K562 (cell line): ENCODE data around the gene ANKRD34A. TPM values are rescaled to one million over a fixed set of nuclear protein-coding genes. Genes with fewer than 3 reads are reported as not detected.

Source experiments
- ATAC-seq: fragments of 200-7000 bp; cut with Tn5 transposase; 3 replicates; pipeline ENCODE4 v1.9.1; 2020; ENCODE audit warnings: moderate library complexity
- BruUV-seq: library from RNA; stranded (reverse); fragments of 400-500 nt; replicated peaks from 2 replicates; lab custom pipeline; 2021; lab: Mats Ljungman, UMichigan
- CTCF ChIA-PET: fragments of 300-600 bp; formaldehyde crosslinking; extraction: SDS; loops from one replicate; lab custom pipeline; 2021; ENCODE audit warnings: low intra/inter-chr PET ratio; lab: Yijun Ruan, JAX
- POLR2A ChIA-PET: fragments of 300-600, 350-650 bp; sonication (Branson Sonifier 250); formaldehyde crosslinking; extraction: SDS; loops from one replicate; lab custom pipeline; 2021; ENCODE audit warnings: antibody characterized with exemption, inconsistent platforms; lab: Yijun Ruan, JAX
- DNase-seq, 4 experiments: peaks; one replicate each; pipeline versions ENCODE4 v3.0.0 to v3.0.0-alpha.2; 2011 to 2018; ENCODE audit warnings: low spot score in 3 of 4, mixed read lengths in 3 of 4; ENCODE audit errors: extremely low read depth in 1 of 4
- FAIRE-seq: peaks from 2 replicates; lab custom pipeline; 2011; peaks lifted over from hg19 to GRCh38; lab: Jason Lieb, UNC
- H2AFZ ChIP-seq: 2 replicates; pipeline ENCODE4 v1.6.0; 2011; ENCODE audit warnings: low read depth, low read length, control low read depth, inconsistent platforms
- H3K27ac ChIP-seq: fragments of 200-600 bp; 3 replicates; pipeline ENCODE4 v1.8.0; 2011; ENCODE audit warnings: low read depth, mild to moderate bottlenecking, control low read depth, inconsistent platforms, low read length, moderate library complexity, mixed read lengths; ENCODE audit errors: extremely low read depth
- H3K27me3 ChIP-seq, 2 experiments: fragments of 300-600 bp in 1 of 2; 2 replicates in 1 of 2; 3 replicates in 1 of 2; pipeline versions ENCODE4 v1.6.0 to v1.8.0; 2011; ENCODE audit warnings: inconsistent platforms in 2 of 2, low read length in 2 of 2, mild to moderate bottlenecking in 1 of 2, mixed read lengths in 1 of 2, moderate library complexity in 1 of 2; ENCODE audit not compliant: control insufficient read depth in 2 of 2, insufficient read depth in 2 of 2
- H3K36me3 ChIP-seq: fragments of 300-600 bp; 3 replicates; pipeline ENCODE4 v1.8.0; 2011; ENCODE audit warnings: mild to moderate bottlenecking, low read length, inconsistent platforms; ENCODE audit not compliant: control insufficient read depth, insufficient read depth
- H3K4me1 ChIP-seq, 2 experiments: fragments of 200-600 bp in 1 of 2; replicated peaks in 1 of 2; 2 replicates in 1 of 2; 3 replicates in 1 of 2; pipeline versions ENCODE4 v1.5.1 to v1.8.0; 2011; ENCODE audit warnings: inconsistent platforms in 2 of 2, low read length in 2 of 2, mild to moderate bottlenecking in 1 of 2, mixed read lengths in 1 of 2, moderate library complexity in 1 of 2; ENCODE audit not compliant: control insufficient read depth in 2 of 2, insufficient read depth in 2 of 2
- H3K4me2 ChIP-seq: 2 replicates; pipeline ENCODE4 v1.6.1; 2011; ENCODE audit warnings: low read length, control low read depth, inconsistent platforms, mixed read lengths; ENCODE audit not compliant: insufficient read depth
- H3K4me3 ChIP-seq: fragments of 200-600 bp; sonication (generic), shearing (Covaris generic); 2 replicates; pipeline ENCODE4 v1.5.1; 2016; ENCODE audit warnings: control low read depth, inconsistent platforms
- H3K79me2 ChIP-seq: fragments of 200-600 bp; 3 replicates; pipeline ENCODE4 v1.8.0; 2011; ENCODE audit warnings: low read length, inconsistent platforms; ENCODE audit not compliant: control insufficient read depth, insufficient read depth
- H3K9ac ChIP-seq, 2 experiments: 2 replicates each; pipeline versions ENCODE4 v1.6.0 to v1.6.1; 2011; ENCODE audit warnings: low read depth in 2 of 2, low read length in 2 of 2, control low read depth in 1 of 2, inconsistent platforms in 1 of 2, mild to moderate bottlenecking in 1 of 2, mixed read lengths in 1 of 2; ENCODE audit not compliant: insufficient read depth in 1 of 2
- H3K9me1 ChIP-seq: one replicate; pipeline ENCODE4 v1.6.0; 2011; ENCODE audit warnings: inconsistent platforms, mild to moderate bottlenecking, low read length, moderate library complexity; ENCODE audit not compliant: control insufficient read depth, insufficient read depth
- H3K9me3 ChIP-seq: replicated peaks from 2 replicates; pipeline ENCODE4 v1.5.1; 2011; ENCODE audit warnings: low read depth, low read length, inconsistent platforms; ENCODE audit not compliant: control insufficient read depth, insufficient read depth
- H4K20me1 ChIP-seq: replicated peaks from 2 replicates; pipeline ENCODE4 v1.6.1; 2011; ENCODE audit warnings: low read length, inconsistent platforms, mixed read lengths; ENCODE audit not compliant: control insufficient read depth, insufficient read depth
- ARID2 ChIP-seq: fragments of 450-650 bp; IDR thresholded peaks from 2 replicates; pipeline ENCODE4 v1.6.1; 2017; ENCODE audit warnings: antibody characterized with exemption, mild to moderate bottlenecking
- CHD4 ChIP-seq: fragments of 200-600 bp; sonication (generic); IDR thresholded peaks from 3 replicates; pipeline ENCODE4 v1.6.1; 2012; ENCODE audit warnings: low read depth, mild to moderate bottlenecking, mixed read lengths, low read length, inconsistent platforms; ENCODE audit not compliant: insufficient read depth, insufficient replicate concordance, poor library complexity, severe bottlenecking
- CREM ChIP-seq: IDR thresholded peaks from 2 replicates; pipeline ENCODE4 v1.6.1; 2014; ENCODE audit warnings: antibody characterized with exemption, low read depth
- DACH1 ChIP-seq: fragments of 450-650 bp; IDR thresholded peaks from 2 replicates; pipeline ENCODE4 v1.6.1; 2018; ENCODE audit not compliant: partially characterized antibody
- ELF4 ChIP-seq: fragments of 450-650 bp; formaldehyde crosslinking; IDR thresholded peaks from 2 replicates; pipeline ENCODE4 v1.4.0; 2022; ENCODE audit warnings: missing genetic modification characterization
- FOXA1 ChIP-seq: fragments of 450-650 bp; IDR thresholded peaks from 2 replicates; pipeline ENCODE4 v1.6.1; 2016; ENCODE audit warnings: mild to moderate bottlenecking, borderline replicate concordance
- KAT7 ChIP-seq: sonication (generic); formaldehyde crosslinking; IDR thresholded peaks from 2 replicates; pipeline ENCODE4 v1.8.0; 2022; ENCODE audit warnings: missing genetic modification reagents, mild to moderate bottlenecking, borderline replicate concordance
- KLF6 ChIP-seq: fragments of 250-450 bp; sonication (Bioruptor Pico); IDR thresholded peaks from 2 replicates; pipeline ENCODE4 v1.4.0; 2020; ENCODE audit warnings: mild to moderate bottlenecking, moderate library complexity, borderline replicate concordance
- MYBL2 ChIP-seq, 2 experiments: fragments of 450-650 bp in 1 of 2; sonication (generic) in 1 of 2; formaldehyde crosslinking in 1 of 2; IDR thresholded peaks; 2 replicates each; pipeline versions ENCODE4 v1.6.1 to v1.8.1; 2017 to 2022; ENCODE audit warnings: borderline replicate concordance in 1 of 2, inconsistent platforms in 1 of 2, low read depth in 1 of 2, mild to moderate bottlenecking in 1 of 2, missing genetic modification reagents in 1 of 2, moderate library complexity in 1 of 2
- NBN ChIP-seq: fragments of 450-650 bp; IDR thresholded peaks from 2 replicates; pipeline ENCODE4 v1.6.1; 2016; ENCODE audit warnings: low read depth, mild to moderate bottlenecking
- PML ChIP-seq: IDR thresholded peaks from 2 replicates; pipeline ENCODE4 v1.6.1; 2012; ENCODE audit warnings: low read length, inconsistent platforms
- SMARCA4 ChIP-seq: fragments of 450-650 bp; IDR thresholded peaks from 2 replicates; pipeline ENCODE4 v1.6.1; 2016
- SUPT5H ChIP-seq: fragments of 450-650 bp; IDR thresholded peaks from 2 replicates; pipeline ENCODE4 v1.6.1; 2016
- TGIF2 ChIP-seq: sonication (generic); formaldehyde crosslinking; IDR thresholded peaks from 2 replicates; pipeline ENCODE4 v1.8.1; 2022; ENCODE audit warnings: mild to moderate bottlenecking, missing genetic modification reagents, moderate library complexity
- ZFP91 ChIP-seq: sonication (generic); formaldehyde crosslinking; IDR thresholded peaks from 2 replicates; pipeline ENCODE4 v1.8.0; 2022; ENCODE audit warnings: mild to moderate bottlenecking, missing genetic modification reagents
- ZNF165 ChIP-seq: fragments of 250-450 bp; sonication (Bioruptor Pico); IDR thresholded peaks from 2 replicates; pipeline ENCODE4 v1.4.0; 2020; ENCODE audit warnings: borderline replicate concordance
- ZNF589 ChIP-seq: fragments of 200-800 bp; sonication (Bioruptor generic); IDR thresholded peaks from 2 replicates; pipeline ENCODE4 v1.6.1; 2016; ENCODE audit warnings: low read depth, missing genetic modification characterization, missing compliant biosample characterization
- WGBS: fragments of 100-300 bp; shearing (Covaris generic); methylation state at CpG from one replicate; pipeline ENCODE4 v1.1.6; 2016; ENCODE audit warnings: low coverage, mixed read lengths; ENCODE audit not compliant: insufficient coverage; ENCODE audit errors: missing lambda C conversion rate; 5-methylcytosine and 5-hydroxymethylcytosine counted together
- in situ Hi-C: fragments of 300-500 bp; cut with MboI; formaldehyde crosslinking; loops from 4 replicates; pipeline ENCODE4 v1.15.0; 2018; ENCODE audit warnings: inconsistent platforms, mixed read lengths
- intact Hi-C: fragments of 100-400 bp; cut with micrococcal nuclease; formaldehyde crosslinking; loops from 2 replicates; pipeline ENCODE4 v1.14.2; 2022
- polyA plus RNA-seq, 8 experiments: library from polyadenylated mRNA; depleted of rRNA in 4 of 8; stranded (reverse) in 5 of 8; unstranded in 3 of 8; fragments of >200 nt; fragmentation: Nextera tagmentation in 2 of 8; fragmentation: Illumina TruSeq in 1 of 8; extraction: Ambion mirVana in 2 of 8; extraction: Trizol in 1 of 8; gene quantifications; 2 replicates each; pipeline versions ENCODE4 v1.2.1 to v1.2.3, GENCODE V29; 2011 to 2014; ENCODE audit warnings: inconsistent platforms in 1 of 8, missing spikeins in 1 of 8
- total RNA-seq, 7 experiments: library from RNA; depleted of rRNA in 6 of 7; stranded (reverse); fragments of >200 nt in 6 of 7; fragmentation: Illumina TruSeq in 2 of 7; extraction: Trizol in 2 of 7; gene quantifications; 2 replicates each; pipeline versions ENCODE4 v1.2.1 to v1.2.3, GENCODE V29; 2011 to 2021; ENCODE audit warnings: low replicate concordance in 1 of 7

ANKRD34A gene
- total and polyA plus RNA-seq, 9 of the 15 experiments (the other 6 are each of a cell fraction or from before 2014, with no cell fraction given), result 0.06 to 1.6 (median 0.43) TPM

- FAIRE-seq (peak; percentile 35), DNase-seq (no peak), ATAC-seq (no peak)
- Histone ChIP-seq H3K4me3 (no peak overlapping the region), H3K36me3 (peaks cover 31% of the 10 kb centered on the region; the same call in 2 of the 3 replicates), H3K4me2 (no peak overlapping the region), H3K4me1 (no peaks in the 10 kb centered on the region; a peak in 1 of 5 replicates), H2AFZ (no peak overlapping the region), H4K20me1 (no peaks in the 10 kb centered on the region), H3K9me3 (no peaks in the 10 kb centered on the region), H3K9me1 (peaks cover 4% of the 10 kb centered on the region), H3K79me2 (no peaks in the 10 kb centered on the region), H3K27ac (no peak overlapping the region), H3K9ac (0 out of 4 replicates have a peak overlapping the region, but pooled peaks of 1 of the 2 experiments have one; percentile 24), H3K27me3 (no peaks in the 10 kb centered on the region)
- no peak for TF ChIP-seq CREM
- TF ChIP-seq KLF6 (CRISPR knock-in tag), result no peak
- TF ChIP-seq MYBL2 (IDR thresholded peaks at IDR 0.05; ENCODE audit: low read depth), result no peak
- TF ChIP-seq MYBL2 (CRISPR knock-in tag; IDR thresholded peaks at IDR 0.05; ENCODE audit: borderline replicate concordance), result no peak
- TF ChIP-seq TGIF2, result no peak
- no peak for TF ChIP-seq SUPT5H
- TF ChIP-seq DACH1, result no peak
- no peak for TF ChIP-seq ZNF165 (CRISPR knock-in tag)
- no peak for TF ChIP-seq FOXA1
- no peak for TF ChIP-seq SMARCA4
- TF ChIP-seq ELF4 (CRISPR knock-in tag), result no peak
- no peak for TF ChIP-seq NBN
- no peak for TF ChIP-seq KAT7
- TF ChIP-seq ZFP91 (CRISPR knock-in tag), result no peak
- no peak for TF ChIP-seq ARID2
- no peak for TF ChIP-seq CHD4
- no peak for TF ChIP-seq ZNF589
- TF ChIP-seq PML, result no peak
- in situ Hi-C loops (no loop called here), intact Hi-C loops (loop anchor here (5.0 kb wide), 1 partner anchor 65 kb away; the partner anchor contains the start of gene NUDT17)
- ChIA-PET CTCF (no interaction called here), POLR2A (interaction anchor here (0.7 kb wide), 1 partner anchor 11 kb away, joined by 4 read pairs; no protein-coding TSS in a partner anchor)
- WGBS, result 62% methylated on average over 9 of the region's 11 CpGs
- BruUV-seq, result no TSS peak
These were observed 52.2 kb downstream of the ANKRD34A start for GRCh38 chr1:145912128-145912641.
